ENCODE results near the gene IRAK3.

DNA sequence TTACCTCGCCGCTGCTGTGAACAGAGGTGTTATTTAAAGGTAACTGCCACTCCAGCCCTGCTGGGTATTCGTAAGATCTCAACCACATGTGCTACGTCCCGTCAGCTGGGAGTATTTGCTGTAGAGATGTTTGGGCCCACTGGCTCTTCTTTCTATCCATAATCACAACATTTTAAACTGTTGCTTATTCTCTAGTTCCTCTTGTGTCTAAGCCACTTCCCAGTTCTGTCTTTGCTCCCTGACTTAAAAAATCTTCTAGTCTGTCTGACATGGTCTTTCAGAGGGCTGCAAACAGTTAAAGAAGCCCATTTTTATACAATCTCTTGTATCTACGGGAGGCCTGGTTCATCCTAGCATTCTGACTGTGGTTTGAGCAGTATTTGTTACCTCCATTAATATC lies 80.1 kb downstream of the IRAK3 start:
- no peak for TF ChIP-seq POLR2AphosphoS5 (IDR thresholded peaks at IDR 0.05; ENCODE audit: low read depth, low read length)
- TF ChIP-seq, protein P1, sequence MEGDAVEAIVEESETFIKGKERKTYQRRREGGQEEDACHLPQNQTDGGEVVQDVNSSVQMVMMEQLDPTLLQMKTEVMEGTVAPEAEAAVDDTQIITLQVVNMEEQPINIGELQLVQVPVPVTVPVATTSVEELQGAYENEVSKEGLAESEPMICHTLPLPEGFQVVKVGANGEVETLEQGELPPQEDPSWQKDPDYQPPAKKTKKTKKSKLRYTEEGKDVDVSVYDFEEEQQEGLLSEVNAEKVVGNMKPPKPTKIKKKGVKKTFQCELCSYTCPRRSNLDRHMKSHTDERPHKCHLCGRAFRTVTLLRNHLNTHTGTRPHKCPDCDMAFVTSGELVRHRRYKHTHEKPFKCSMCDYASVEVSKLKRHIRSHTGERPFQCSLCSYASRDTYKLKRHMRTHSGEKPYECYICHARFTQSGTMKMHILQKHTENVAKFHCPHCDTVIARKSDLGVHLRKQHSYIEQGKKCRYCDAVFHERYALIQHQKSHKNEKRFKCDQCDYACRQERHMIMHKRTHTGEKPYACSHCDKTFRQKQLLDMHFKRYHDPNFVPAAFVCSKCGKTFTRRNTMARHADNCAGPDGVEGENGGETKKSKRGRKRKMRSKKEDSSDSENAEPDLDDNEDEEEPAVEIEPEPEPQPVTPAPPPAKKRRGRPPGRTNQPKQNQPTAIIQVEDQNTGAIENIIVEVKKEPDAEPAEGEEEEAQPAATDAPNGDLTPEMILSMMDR (IDR thresholded peaks at IDR 0.05) = no peak
- no peak for TF ChIP-seq SIN3A (IDR thresholded peaks at IDR 0.05; ENCODE audit: borderline replicate concordance, insufficient read depth, low read depth, low read length)
- TF ChIP-seq, protein P2, sequence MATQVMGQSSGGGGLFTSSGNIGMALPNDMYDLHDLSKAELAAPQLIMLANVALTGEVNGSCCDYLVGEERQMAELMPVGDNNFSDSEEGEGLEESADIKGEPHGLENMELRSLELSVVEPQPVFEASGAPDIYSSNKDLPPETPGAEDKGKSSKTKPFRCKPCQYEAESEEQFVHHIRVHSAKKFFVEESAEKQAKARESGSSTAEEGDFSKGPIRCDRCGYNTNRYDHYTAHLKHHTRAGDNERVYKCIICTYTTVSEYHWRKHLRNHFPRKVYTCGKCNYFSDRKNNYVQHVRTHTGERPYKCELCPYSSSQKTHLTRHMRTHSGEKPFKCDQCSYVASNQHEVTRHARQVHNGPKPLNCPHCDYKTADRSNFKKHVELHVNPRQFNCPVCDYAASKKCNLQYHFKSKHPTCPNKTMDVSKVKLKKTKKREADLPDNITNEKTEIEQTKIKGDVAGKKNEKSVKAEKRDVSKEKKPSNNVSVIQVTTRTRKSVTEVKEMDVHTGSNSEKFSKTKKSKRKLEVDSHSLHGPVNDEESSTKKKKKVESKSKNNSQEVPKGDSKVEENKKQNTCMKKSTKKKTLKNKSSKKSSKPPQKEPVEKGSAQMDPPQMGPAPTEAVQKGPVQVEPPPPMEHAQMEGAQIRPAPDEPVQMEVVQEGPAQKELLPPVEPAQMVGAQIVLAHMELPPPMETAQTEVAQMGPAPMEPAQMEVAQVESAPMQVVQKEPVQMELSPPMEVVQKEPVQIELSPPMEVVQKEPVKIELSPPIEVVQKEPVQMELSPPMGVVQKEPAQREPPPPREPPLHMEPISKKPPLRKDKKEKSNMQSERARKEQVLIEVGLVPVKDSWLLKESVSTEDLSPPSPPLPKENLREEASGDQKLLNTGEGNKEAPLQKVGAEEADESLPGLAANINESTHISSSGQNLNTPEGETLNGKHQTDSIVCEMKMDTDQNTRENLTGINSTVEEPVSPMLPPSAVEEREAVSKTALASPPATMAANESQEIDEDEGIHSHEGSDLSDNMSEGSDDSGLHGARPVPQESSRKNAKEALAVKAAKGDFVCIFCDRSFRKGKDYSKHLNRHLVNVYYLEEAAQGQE (IDR thresholded peaks at IDR 0.05; ENCODE audit: insufficient read depth in 1 of 2, low read depth in 2 of 2, low read length in 1 of 2) = no peak
- TF ChIP-seq TCF7L2 (IDR thresholded peaks at IDR 0.05; ENCODE audit: low read depth, low read length) = no peak
